GM23338 (cell line): ENCODE results near the gene UFD1.
"Not testable (repeated sequence)": the region's sequence is repeated elsewhere in the genome, so short reads cannot be mapped to it uniquely, and the experiment has no call there.

Experiments
- EZH2 ChIP-seq: fragments of 200-600 bp; sonication (generic); IDR thresholded peaks from one replicate; pipeline ENCODE4 v1.8.0; 2017; ENCODE audit warnings: antibody characterized with exemption, mild to moderate bottlenecking, low read depth; ENCODE audit not compliant: unreplicated experiment
- JUNB ChIP-seq: IDR thresholded peaks from one replicate; pipeline ENCODE4 v1.6.1; 2016; ENCODE audit warnings: antibody characterized with exemption; ENCODE audit not compliant: unreplicated experiment
- POLR2AphosphoS5 ChIP-seq: IDR thresholded peaks from 2 replicates; pipeline ENCODE4 v1.6.1; 2016; ENCODE audit warnings: antibody characterized with exemption, low read depth
- TF ChIP-seq, protein P1 (sequence below), 2 experiments: fragments of 200-600 bp in 1 of 2; sonication (generic) in 1 of 2; conservative IDR thresholded peaks; 2 replicates each; pipeline versions ENCODE4 v1.5.1 to v1.6.1; 2016 to 2017; ENCODE audit warnings: antibody characterized with exemption in 2 of 2, low read depth in 2 of 2, mild to moderate bottlenecking in 2 of 2, moderate library complexity in 1 of 2

DNA sequence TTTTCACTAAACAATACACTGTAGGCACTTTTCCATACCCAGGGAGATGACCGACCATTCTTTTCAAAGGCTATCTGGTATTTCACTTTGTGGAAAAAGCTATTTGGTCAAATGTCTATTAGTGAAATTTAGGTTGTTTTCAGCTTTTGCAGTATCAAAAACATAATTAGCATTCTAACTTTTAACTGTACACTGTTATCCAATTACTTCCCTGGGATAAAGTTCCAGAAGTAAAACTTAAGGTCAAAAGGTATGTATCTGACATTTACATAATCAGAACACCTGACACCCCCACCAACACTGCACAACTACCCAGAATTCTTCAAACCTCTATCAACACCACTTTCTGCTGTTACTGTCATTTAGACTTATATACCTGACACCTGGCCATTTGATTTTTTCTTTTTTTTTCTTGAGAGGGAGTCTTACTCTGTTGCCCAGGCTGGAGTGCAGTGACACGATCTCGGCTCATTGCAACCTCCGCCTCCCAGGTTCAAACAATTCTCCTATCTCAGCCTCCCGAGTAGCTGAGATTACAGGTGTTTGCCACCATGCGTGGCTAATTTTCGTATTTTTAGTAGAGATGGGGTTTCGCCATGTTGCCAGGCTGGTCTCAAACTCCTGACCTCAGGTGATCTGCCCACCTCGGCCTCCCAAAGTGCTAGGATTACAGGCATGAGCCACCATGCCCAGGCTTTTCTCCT, 33.6 kb downstream of the UFD1 start:
- TF ChIP-seq JUNB, EZH2, POLR2AphosphoS5: not testable (repeated sequence)
- TF ChIP-seq, protein P1, sequence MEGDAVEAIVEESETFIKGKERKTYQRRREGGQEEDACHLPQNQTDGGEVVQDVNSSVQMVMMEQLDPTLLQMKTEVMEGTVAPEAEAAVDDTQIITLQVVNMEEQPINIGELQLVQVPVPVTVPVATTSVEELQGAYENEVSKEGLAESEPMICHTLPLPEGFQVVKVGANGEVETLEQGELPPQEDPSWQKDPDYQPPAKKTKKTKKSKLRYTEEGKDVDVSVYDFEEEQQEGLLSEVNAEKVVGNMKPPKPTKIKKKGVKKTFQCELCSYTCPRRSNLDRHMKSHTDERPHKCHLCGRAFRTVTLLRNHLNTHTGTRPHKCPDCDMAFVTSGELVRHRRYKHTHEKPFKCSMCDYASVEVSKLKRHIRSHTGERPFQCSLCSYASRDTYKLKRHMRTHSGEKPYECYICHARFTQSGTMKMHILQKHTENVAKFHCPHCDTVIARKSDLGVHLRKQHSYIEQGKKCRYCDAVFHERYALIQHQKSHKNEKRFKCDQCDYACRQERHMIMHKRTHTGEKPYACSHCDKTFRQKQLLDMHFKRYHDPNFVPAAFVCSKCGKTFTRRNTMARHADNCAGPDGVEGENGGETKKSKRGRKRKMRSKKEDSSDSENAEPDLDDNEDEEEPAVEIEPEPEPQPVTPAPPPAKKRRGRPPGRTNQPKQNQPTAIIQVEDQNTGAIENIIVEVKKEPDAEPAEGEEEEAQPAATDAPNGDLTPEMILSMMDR (conservative IDR thresholded peaks at IDR 0.05; ENCODE audit: low read depth in 2 of 2) = not testable (repeated sequence)
